HG03060 (cell line): ENCODE measurements around the gene PCGF2.

Source experiments
- ATAC-seq: cut with Tn5 transposase; IDR thresholded peaks from one replicate; pipeline ENCODE4 v1.9.1; 2021; ENCODE audit warnings: low read depth, moderate number of reproducible peaks; ENCODE audit not compliant: unreplicated experiment

Gene PCGF2

GRCh38 chr17:38704606-38705522, 43.3 kb downstream of the PCGF2 start, which contains the start of gene MLLT6:
TSS of gene MLLT6 (plus strand) at chr17:38705273. CDS start at chr17:38705633, 360 bp downstream.
- no peak for ATAC-seq

- no peak for ATAC-seq
These were observed 44.2 kb downstream of the PCGF2 start for GRCh38 chr17:38703742-38704605.

GRCh38 chr17:38702916-38703741, 45.0 kb downstream of the PCGF2 start:
- no peak for ATAC-seq

GRCh38 chr17:38702166-38702915, 45.8 kb downstream of the PCGF2 start:
- ATAC-seq = no peak

GRCh38 chr17:38701504-38702165, 46.5 kb downstream of the PCGF2 start:
- ATAC-seq = no peak

- ATAC-seq = no peak
These were observed 49.4 kb downstream of the PCGF2 start for GRCh38 chr17:38698760-38699159.

- ATAC-seq = no peak
These were observed 50.9 kb downstream of the PCGF2 start for GRCh38 chr17:38697061-38697820.

- ATAC-seq = no peak
These were observed 54.3 kb downstream of the PCGF2 start for GRCh38 chr17:38693700-38694329.

- no peak for ATAC-seq
These were observed 57.0 kb downstream of the PCGF2 start for GRCh38 chr17:38691154-38691553.

GRCh38 chr17:38690386-38690785, 57.8 kb downstream of the PCGF2 start:
- ATAC-seq = no peak

- no peak for ATAC-seq
These were observed 60.9 kb downstream of the PCGF2 start for GRCh38 chr17:38687286-38687685.

- ATAC-seq = no peak
These were observed 62.6 kb downstream of the PCGF2 start for GRCh38 chr17:38685491-38685890.
